Hematopoietic multipotent progenitor cell (in vitro differentiated cells): ENCODE data around the gene SUZ12. TPM values are rescaled to one million over a fixed set of nuclear protein-coding genes. Genes with fewer than 3 reads are reported as not detected.
"Not testable (repeated sequence)": the region's sequence is repeated elsewhere in the genome, so short reads cannot be mapped to it uniquely, and the experiment has no call there.

ENCODE experiments used
- DNase-seq, 3 donors: peaks; one replicate each; pipeline ENCODE4 v3.0.0-alpha.2; 2011 to 2015; ENCODE audit warnings: low read depth in 2 of 3, low spot score in 2 of 3
- small RNA-seq: library from RNA; depleted of rRNA; stranded (forward); fragments of <200 nt; gene quantifications from one replicate; pipeline ENCODE3, GENCODE V24; 2012
- total RNA-seq: library from RNA; depleted of rRNA; stranded (reverse); fragments of >200 nt; gene quantifications from one replicate; pipeline ENCODE4 v1.2.3, GENCODE V29; 2012

The SUZ12 gene
- total RNA-seq, 1 donor: 9.7 TPM

GRCh38 chr17:32033812-32034211 is 97.0 kb downstream of the SUZ12 start:
- DNase-seq: not testable (repeated sequence)

GRCh38 chr17:32040246-32040645 is 103.4 kb downstream of the SUZ12 start:
- not testable (repeated sequence) for DNase-seq

GRCh38 chr17:32041306-32041875 is 104.6 kb downstream of the SUZ12 start:
- DNase-seq: not testable (repeated sequence)

GRCh38 chr17:32042266-32042665 is 105.5 kb downstream of the SUZ12 start:
- DNase-seq: not testable (repeated sequence)

- DNase-seq: not testable (repeated sequence)
Observed at GRCh38 chr17:32045611-32046010, 108.8 kb downstream of the SUZ12 start.

GRCh38 chr17:32047663-32048062 is 110.9 kb downstream of the SUZ12 start:
- DNase-seq: not testable (repeated sequence)

Small RNA genes within 50 kb of the gene (small RNA-seq; reads per million reads assigned to genes)
- gene AC090616.4 (not detected), gene RNA5SP437 (not detected)

Other genes with a start within 250 kb of the SUZ12 start
- gene COPRS, start 77.8 kb upstream of the SUZ12 start, total RNA-seq: 18.3 TPM
- 9.4 TPM for gene UTP6, start 35.3 kb upstream of the SUZ12 start, total RNA-seq
- 31.0 TPM for gene LRRC37B, start 70.4 kb downstream of the SUZ12 start, total RNA-seq
- gene RHOT1, start 205.5 kb downstream of the SUZ12 start, total RNA-seq: 26.9 TPM